ENCODE results near the gene XDH.

- TF ChIP-seq EZH2 (IDR thresholded peaks at IDR 0.05; ENCODE audit: insufficient read depth, poor library complexity, severe bottlenecking) (no peak), EZH2phosphoT487 (IDR thresholded peaks at IDR 0.05; ENCODE audit: insufficient read depth, low read depth) (no peak)
Observed at GRCh38 chr2:31415421-31415820, 879 bp upstream of the XDH start.

Measured in GM23248 (cell line).